PC-9 (cell line): ENCODE data around the gene PDGFD. TPM values are rescaled to one million over a fixed set of nuclear protein-coding genes. Genes with fewer than 3 reads are reported as not detected.

Experiments used
- BruUV-seq: library from RNA; stranded (reverse); fragments of 400-500 nt; replicated peaks from 2 replicates; lab custom pipeline; 2021; lab: Mats Ljungman, UMichigan
- CTCF ChIA-PET: fragments of 300-600 bp; sonication (Branson Sonifier 250); formaldehyde crosslinking; loops from one replicate; lab custom pipeline; 2022; ENCODE audit warnings: antibody characterized with exemption; lab: Charles Lee
- POLR2A ChIA-PET: fragments of 300-600 bp; sonication (Branson Sonifier 250); formaldehyde crosslinking; loops from one replicate; lab custom pipeline; 2022; ENCODE audit warnings: antibody characterized with exemption; ENCODE audit not compliant: unreplicated experiment; lab: Charles Lee
- DNase-seq, 2 experiments: peaks; one replicate each; pipeline versions ENCODE4 v3.0.0 to v3.0.0-alpha.2; 2015 to 2022; ENCODE audit warnings: mixed read lengths in 1 of 2
- H2AFZ ChIP-seq: fragments of 200-600 bp; sonication (generic); 2 replicates; pipeline ENCODE4 v1.8.1; 2017; ENCODE audit warnings: antibody characterized with exemption
- H3F3A ChIP-seq: fragments of 200-600 bp; sonication (generic); 2 replicates; pipeline ENCODE4 v1.8.1; 2017; ENCODE audit warnings: antibody characterized with exemption, mild to moderate bottlenecking, low read depth; ENCODE audit not compliant: insufficient read depth
- H3K27ac ChIP-seq: fragments of 200-600 bp; sonication (generic); 2 replicates; pipeline ENCODE4 v1.6.1; 2016; ENCODE audit warnings: mixed run types
- H3K27me3 ChIP-seq: fragments of 200-600 bp; sonication (generic); 2 replicates; pipeline ENCODE4 v1.6.1; 2016; ENCODE audit warnings: low read depth, mixed run types; ENCODE audit not compliant: insufficient read depth
- H3K36me3 ChIP-seq: fragments of 200-600 bp; sonication (generic); 2 replicates; pipeline ENCODE4 v1.6.1; 2016; ENCODE audit warnings: low read depth, mixed run types
- H3K4me1 ChIP-seq: fragments of 200-600 bp; sonication (generic); replicated peaks from 2 replicates; pipeline ENCODE4 v1.6.1; 2016; ENCODE audit warnings: mixed run types; ENCODE audit not compliant: insufficient read depth
- H3K4me2 ChIP-seq: fragments of 200-600 bp; sonication (generic); 2 replicates; pipeline ENCODE4 v1.6.1; 2017; ENCODE audit warnings: mixed run types
- H3K4me3 ChIP-seq: fragments of 200-600 bp; sonication (generic); 2 replicates; pipeline ENCODE4 v1.6.1; 2016; ENCODE audit warnings: mixed run types
- H3K79me2 ChIP-seq: fragments of 200-600 bp; sonication (generic); 2 replicates; pipeline ENCODE4 v1.6.1; 2017; ENCODE audit warnings: low read depth, mixed run types
- H3K9me2 ChIP-seq: fragments of 200-600 bp; sonication (generic); 2 replicates; pipeline ENCODE4 v1.8.1; 2017; ENCODE audit warnings: mild to moderate bottlenecking; ENCODE audit not compliant: insufficient read depth
- H3K9me3 ChIP-seq: fragments of 200-600 bp; sonication (generic); 2 replicates; pipeline ENCODE4 v1.8.1; 2016; ENCODE audit warnings: low read depth; ENCODE audit not compliant: insufficient read depth
- H4K20me1 ChIP-seq: fragments of 200-600 bp; sonication (generic); 2 replicates; pipeline ENCODE4 v1.8.1; 2017; ENCODE audit not compliant: insufficient read depth
- CTCF ChIP-seq: fragments of 200-600 bp; sonication (generic); conservative IDR thresholded peaks from 2 replicates; pipeline ENCODE4 v1.6.1; 2017; ENCODE audit warnings: mixed run types, antibody characterized with exemption, mild to moderate bottlenecking, moderate library complexity
- EZH2 ChIP-seq: fragments of 200-600 bp; sonication (generic); IDR thresholded peaks from 2 replicates; pipeline ENCODE4 v1.8.0; 2017; ENCODE audit warnings: antibody characterized with exemption, low read depth
- intact Hi-C: fragments of 100-400 bp; cut with micrococcal nuclease; formaldehyde crosslinking; loops from one replicate; pipeline ENCODE4 v1.10.0; 2022; ENCODE audit not compliant: unreplicated experiment
- total RNA-seq: library from RNA; stranded (reverse); gene quantifications from 2 replicates; pipeline ENCODE4 v1.2.3, GENCODE V29; 2021

The PDGFD gene
- total RNA-seq, 1 experiment from 2014 or later, result 6.1 TPM

DNA sequence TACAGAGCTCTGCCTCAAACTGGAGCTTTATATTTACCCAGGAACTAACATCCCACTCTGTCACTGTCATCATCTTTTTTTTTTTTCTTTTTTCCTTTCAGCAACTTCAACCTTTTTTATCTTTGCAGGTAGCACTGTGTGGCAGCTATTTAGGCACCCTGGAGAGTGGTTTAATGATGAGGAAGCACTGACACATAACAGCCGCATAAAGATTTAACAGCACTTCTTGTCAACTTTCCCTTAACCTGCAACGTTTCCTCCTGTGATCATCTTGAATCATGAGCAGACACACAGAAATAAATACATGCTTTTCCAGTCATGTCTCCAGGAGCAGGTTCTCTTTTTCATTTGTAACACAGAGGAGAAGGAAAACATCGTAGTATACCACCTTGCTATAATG lies 34.8 kb downstream of the PDGFD start:
- H2AFZ ChIP-seq, result no peak overlapping the region
- H3K4me2 ChIP-seq, result no peak overlapping the region
- ChIA-PET POLR2A (no interaction called here), CTCF (no interaction called here)
- intact Hi-C loops, result no loop called here
- TF ChIP-seq CTCF, result no peak
- TF ChIP-seq EZH2, result no peak
- no peaks in the 10 kb centered on the region for H3K79me2 ChIP-seq
- H3K36me3 ChIP-seq, result no peaks in the 10 kb centered on the region
- DNase-seq, result no peak
- no peak overlapping the region for H3K27ac ChIP-seq
- H3K27me3 ChIP-seq, result no peaks in the 10 kb centered on the region
- H3K4me3 ChIP-seq, result no peak overlapping the region
- H3K9me2 ChIP-seq, result no peaks in the 10 kb centered on the region
- peaks cover 4% of the 10 kb centered on the region; the same call in 1 of the 2 replicates for H3K9me3 ChIP-seq
- BruUV-seq, result no TSS peak
- no peaks in the 10 kb centered on the region for H4K20me1 ChIP-seq
- no peaks in the 10 kb centered on the region for H3F3A ChIP-seq
- no peaks in the 10 kb centered on the region for H3K4me1 ChIP-seq

DNA sequence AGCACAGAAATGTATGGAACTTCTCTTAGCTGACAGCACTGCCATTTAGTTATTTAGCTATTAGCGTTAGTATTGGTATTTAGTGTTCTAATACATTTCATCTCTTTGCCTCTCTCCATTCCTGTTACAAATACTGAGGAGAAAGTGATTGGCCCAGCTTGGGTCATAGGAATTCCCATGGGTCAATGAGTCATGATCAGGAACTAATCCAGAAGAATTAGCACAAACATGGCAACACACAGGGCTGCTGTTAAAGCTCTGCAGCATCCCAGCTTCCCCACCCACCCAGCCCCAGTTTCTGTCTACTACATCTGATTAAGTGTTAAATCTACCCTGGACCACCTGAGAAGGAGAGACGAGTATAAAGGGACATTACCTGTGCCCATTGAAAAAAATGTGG lies 36.1 kb downstream of the PDGFD start:
- H3K4me1 ChIP-seq, result no peaks in the 10 kb centered on the region
- H3K36me3 ChIP-seq, result no peaks in the 10 kb centered on the region
- no peaks in the 10 kb centered on the region for H3F3A ChIP-seq
- H3K4me3 ChIP-seq, result no peak overlapping the region
- intact Hi-C loops, result no loop called here
- DNase-seq, result no peak
- no TSS peak for BruUV-seq
- H3K9me3 ChIP-seq, result peaks cover 3% of the 10 kb centered on the region; the same call in 1 of the 2 replicates
- ChIA-PET CTCF (interaction anchor here (0.5 kb wide), 1 partner anchor 343 kb away, joined by 3 read pairs; no protein-coding TSS in a partner anchor), POLR2A (no interaction called here)
- no peak overlapping the region for H3K4me2 ChIP-seq
- H3K27me3 ChIP-seq, result no peaks in the 10 kb centered on the region
- H3K27ac ChIP-seq, result no peak overlapping the region
- no peaks in the 10 kb centered on the region for H3K9me2 ChIP-seq
- no peak overlapping the region for H2AFZ ChIP-seq
- H3K79me2 ChIP-seq, result no peaks in the 10 kb centered on the region
- H4K20me1 ChIP-seq, result no peaks in the 10 kb centered on the region
- TF ChIP-seq EZH2, result no peak
- TF ChIP-seq CTCF, result no peak

- H3K4me1 ChIP-seq, result no peaks in the 10 kb centered on the region
- intact Hi-C loops, result no loop called here
- ChIA-PET CTCF (no interaction called here), POLR2A (no interaction called here)
- no peak for DNase-seq
- no TSS peak for BruUV-seq
- H3K4me2 ChIP-seq, result no peak overlapping the region
- no peaks in the 10 kb centered on the region for H3K36me3 ChIP-seq
- TF ChIP-seq CTCF (no peak), EZH2 (no peak)
- H3K9me3 ChIP-seq, result no peaks in the 10 kb centered on the region; the same call in 1 of the 2 replicates
- H3K79me2 ChIP-seq, result no peaks in the 10 kb centered on the region
- no peaks in the 10 kb centered on the region for H3F3A ChIP-seq
- H3K9me2 ChIP-seq, result no peaks in the 10 kb centered on the region
- no peak overlapping the region for H3K27ac ChIP-seq
- no peak overlapping the region for H2AFZ ChIP-seq
- no peaks in the 10 kb centered on the region for H4K20me1 ChIP-seq
- H3K4me3 ChIP-seq, result no peak overlapping the region
- H3K27me3 ChIP-seq, result no peaks in the 10 kb centered on the region
These were observed 37.5 kb downstream of the PDGFD start for GRCh38 chr11:104126464-104126863.
